ENCODE data around the gene UBE2A. TPM values are rescaled to one million over a fixed set of nuclear protein-coding genes. Genes with fewer than 3 reads are reported as not detected.

The UBE2A gene
- total RNA-seq, 1 experiment from 2014 or later, result 46.6 TPM

DNA sequence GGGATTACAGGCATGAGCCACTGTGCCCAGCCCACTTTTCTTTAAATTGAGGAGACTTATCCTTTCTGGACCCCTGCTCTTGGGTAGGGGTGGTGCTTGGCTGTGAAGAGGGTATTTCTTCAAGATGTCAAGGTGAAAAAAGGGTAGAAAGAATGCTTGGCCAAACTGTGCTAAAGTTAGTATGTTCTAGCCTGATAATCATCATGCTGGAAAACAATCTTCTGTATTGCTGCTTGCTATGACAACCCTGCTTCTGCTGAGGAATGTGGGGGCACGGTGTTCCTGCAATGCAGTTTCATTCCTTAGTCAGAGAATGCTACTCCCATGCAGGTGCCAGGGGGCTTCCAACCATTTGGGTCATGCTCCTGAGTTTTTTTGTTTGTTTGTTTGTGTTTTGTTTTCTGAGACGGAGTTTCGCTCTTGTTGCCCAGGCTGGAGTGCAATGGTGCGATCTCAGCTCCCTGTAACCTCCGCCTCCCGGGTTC is 4.0 kb upstream of the UBE2A start:
- intact Hi-C loops (cut with micrococcal nuclease), result no loop called here
- H3K27ac ChIP-seq (ENCODE audit: low read length), result no peak overlapping the region
- no peak overlapping the region for H3K4me2 ChIP-seq (ENCODE audit: low read length)
- H3K9me2 ChIP-seq (replicated peaks; ENCODE audit: low read length), result no peaks in the 10 kb centered on the region
- no peaks in the 10 kb centered on the region for H3K36me3 ChIP-seq (ENCODE audit: low read depth, low read length)
- H3K79me2 ChIP-seq (ENCODE audit: low read length), result peaks cover 10% of the 10 kb centered on the region
- no TSS peak for BruUV-seq (replicated peaks)
- peaks cover 7% of the 10 kb centered on the region; the same call in 1 of the 2 replicates for H3K4me1 ChIP-seq (ENCODE audit: insufficient read depth, low read length)
- CTCF ChIA-PET, result no interaction called here
- DNase-seq, result no peak
- H2AFZ ChIP-seq (ENCODE audit: low read length), result no peak overlapping the region
- H3K9me3 ChIP-seq (ENCODE audit: low read length), result no peaks in the 10 kb centered on the region
- POLR2A ChIA-PET (ENCODE audit: unreplicated experiment), result no interaction called here
- no peak overlapping the region for H3K4me3 ChIP-seq (ENCODE audit: low read length)
- H4K20me1 ChIP-seq (ENCODE audit: low read length), result no peaks in the 10 kb centered on the region
- TF ChIP-seq EZH2 (IDR thresholded peaks at IDR 0.05; ENCODE audit: low read length, unreplicated experiment), result no peak
- TF ChIP-seq, protein P1, sequence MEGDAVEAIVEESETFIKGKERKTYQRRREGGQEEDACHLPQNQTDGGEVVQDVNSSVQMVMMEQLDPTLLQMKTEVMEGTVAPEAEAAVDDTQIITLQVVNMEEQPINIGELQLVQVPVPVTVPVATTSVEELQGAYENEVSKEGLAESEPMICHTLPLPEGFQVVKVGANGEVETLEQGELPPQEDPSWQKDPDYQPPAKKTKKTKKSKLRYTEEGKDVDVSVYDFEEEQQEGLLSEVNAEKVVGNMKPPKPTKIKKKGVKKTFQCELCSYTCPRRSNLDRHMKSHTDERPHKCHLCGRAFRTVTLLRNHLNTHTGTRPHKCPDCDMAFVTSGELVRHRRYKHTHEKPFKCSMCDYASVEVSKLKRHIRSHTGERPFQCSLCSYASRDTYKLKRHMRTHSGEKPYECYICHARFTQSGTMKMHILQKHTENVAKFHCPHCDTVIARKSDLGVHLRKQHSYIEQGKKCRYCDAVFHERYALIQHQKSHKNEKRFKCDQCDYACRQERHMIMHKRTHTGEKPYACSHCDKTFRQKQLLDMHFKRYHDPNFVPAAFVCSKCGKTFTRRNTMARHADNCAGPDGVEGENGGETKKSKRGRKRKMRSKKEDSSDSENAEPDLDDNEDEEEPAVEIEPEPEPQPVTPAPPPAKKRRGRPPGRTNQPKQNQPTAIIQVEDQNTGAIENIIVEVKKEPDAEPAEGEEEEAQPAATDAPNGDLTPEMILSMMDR (conservative IDR thresholded peaks at IDR 0.05; ENCODE audit: low read depth, low read length), result no peak
- TF ChIP-seq EZH2phosphoT487 (IDR thresholded peaks at IDR 0.05; ENCODE audit: borderline replicate concordance, low read length), result no peak
- no peaks in the 10 kb centered on the region for H3K27me3 ChIP-seq (ENCODE audit: low read length)
- ATAC-seq, result no peak
- H3K9ac ChIP-seq (ENCODE audit: low read length), result no peak overlapping the region
- H3F3A ChIP-seq (ENCODE audit: low read length, unreplicated experiment), result no peaks in the 10 kb centered on the region

DNA sequence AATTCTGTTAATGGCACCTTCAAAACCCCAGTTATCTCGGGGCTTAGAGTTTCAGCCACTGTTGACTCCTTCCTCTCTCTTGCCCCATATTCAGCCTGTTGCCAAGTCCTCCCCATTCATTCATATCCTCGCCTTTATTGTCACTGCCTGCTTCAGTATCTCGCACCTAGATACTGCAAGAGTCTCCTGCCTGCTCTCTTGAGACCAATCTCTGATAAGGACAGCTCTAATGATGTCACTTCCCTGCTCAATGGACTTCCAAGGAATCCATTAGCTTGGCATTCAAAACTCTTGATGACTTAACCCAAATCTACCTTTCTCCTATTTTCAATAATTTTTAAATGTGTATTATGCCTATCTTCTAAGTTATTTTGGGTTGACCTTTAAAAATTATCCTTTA is 1.1 kb upstream of the UBE2A start:
- no peaks in the 10 kb centered on the region for H3K9me3 ChIP-seq (ENCODE audit: low read length)
- H4K20me1 ChIP-seq (ENCODE audit: low read length), result no peaks in the 10 kb centered on the region
- no peaks in the 10 kb centered on the region for H3F3A ChIP-seq (ENCODE audit: low read length, unreplicated experiment)
- ATAC-seq, result no peak
- H3K79me2 ChIP-seq (ENCODE audit: low read length), result peaks cover 24% of the 10 kb centered on the region
- H3K36me3 ChIP-seq (ENCODE audit: low read depth, low read length), result peaks cover 7% of the 10 kb centered on the region; the same call in 1 of the 2 replicates
- peaks cover 19% of the 10 kb centered on the region for H3K4me1 ChIP-seq (ENCODE audit: insufficient read depth, low read length)
- CTCF ChIA-PET, result no interaction called here
- TF ChIP-seq EZH2 (IDR thresholded peaks at IDR 0.05; ENCODE audit: low read length, unreplicated experiment) (no peak), EZH2phosphoT487 (IDR thresholded peaks at IDR 0.05; ENCODE audit: borderline replicate concordance, low read length) (no peak)
- TF ChIP-seq, protein P1 (conservative IDR thresholded peaks at IDR 0.05; ENCODE audit: low read depth, low read length), result no peak
- peak overlapping the region; percentile 71; the same call in 1 of the 2 replicates for H3K27ac ChIP-seq (ENCODE audit: low read length)
- peak overlapping the region; percentile 92 for H3K4me3 ChIP-seq (ENCODE audit: low read length)
- peak overlapping the region; percentile 89 for H3K9ac ChIP-seq (ENCODE audit: low read length)
- BruUV-seq (replicated peaks), result no TSS peak
- peak overlapping the region; percentile 93 for H3K4me2 ChIP-seq (ENCODE audit: low read length)
- H3K27me3 ChIP-seq (ENCODE audit: low read length), result no peaks in the 10 kb centered on the region
- POLR2A ChIA-PET (ENCODE audit: unreplicated experiment), result no interaction called here
- no peak for DNase-seq
- peak overlapping the region; percentile 99 for H2AFZ ChIP-seq (ENCODE audit: low read length)
- H3K9me2 ChIP-seq (replicated peaks; ENCODE audit: low read length), result no peaks in the 10 kb centered on the region
- intact Hi-C loops (cut with micrococcal nuclease), result no loop called here

DNA sequence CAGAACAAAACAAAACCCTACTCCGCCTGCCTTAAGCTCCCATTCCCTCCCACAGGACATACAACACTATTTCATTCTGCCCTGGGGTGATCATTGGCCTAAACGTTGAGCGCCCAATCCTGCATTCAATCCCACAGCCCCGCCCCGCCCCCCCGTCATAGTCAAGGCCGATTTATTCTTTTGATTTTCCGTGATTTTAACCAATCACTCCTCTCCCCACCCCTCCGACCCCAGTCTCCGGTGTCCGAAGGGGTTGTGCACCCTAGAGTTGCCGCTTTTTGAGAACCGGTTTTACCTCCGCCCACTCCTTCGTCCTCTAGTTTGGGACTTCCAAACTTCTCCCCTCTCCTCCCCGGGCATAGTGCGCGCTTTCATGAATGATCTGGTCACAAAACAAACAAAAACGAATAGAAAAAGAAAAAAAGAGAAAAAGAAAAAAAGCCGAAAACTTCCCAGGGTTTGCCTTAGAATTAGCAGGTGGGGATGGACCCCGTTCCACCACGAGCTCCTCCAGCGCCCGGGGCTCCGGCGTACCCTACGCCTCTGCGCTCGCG is 446 bp upstream of the UBE2A start:
- H3K9me2 ChIP-seq (replicated peaks; ENCODE audit: low read length), result no peaks in the 10 kb centered on the region
- H3K27me3 ChIP-seq (ENCODE audit: low read length), result no peaks in the 10 kb centered on the region
- no TSS peak for BruUV-seq (replicated peaks)
- DNase-seq (peak; percentile 51), ATAC-seq (peak; percentile 47)
- peak overlapping the region; percentile 99 for H2AFZ ChIP-seq (ENCODE audit: low read length)
- H3K36me3 ChIP-seq (ENCODE audit: low read depth, low read length), result peaks cover 7% of the 10 kb centered on the region
- peak overlapping the region; percentile 92 for H3K4me3 ChIP-seq (ENCODE audit: low read length)
- H4K20me1 ChIP-seq (ENCODE audit: low read length), result no peaks in the 10 kb centered on the region
- ChIA-PET CTCF (interaction anchor here (0.5 to 0.6 kb wide), 2 partner anchors 56 to 279 kb away, joined by 3 to 5 read pairs; partner anchors contain the start of gene UPF3B), POLR2A (ENCODE audit: unreplicated experiment) (interaction anchor here (0.6 kb wide), 1 partner anchor 9 kb away, joined by 3 read pairs; no protein-coding TSS in a partner anchor)
- H3K79me2 ChIP-seq (ENCODE audit: low read length), result peaks cover 24% of the 10 kb centered on the region
- peak overlapping the region; percentile 93 for H3K4me2 ChIP-seq (ENCODE audit: low read length)
- no peaks in the 10 kb centered on the region for H3F3A ChIP-seq (ENCODE audit: low read length, unreplicated experiment)
- peak overlapping the region; percentile 71 for H3K27ac ChIP-seq (ENCODE audit: low read length)
- no peak for TF ChIP-seq EZH2phosphoT487 (IDR thresholded peaks at IDR 0.05; ENCODE audit: borderline replicate concordance, low read length)
- no peaks in the 10 kb centered on the region for H3K9me3 ChIP-seq (ENCODE audit: low read length)
- peak overlapping the region; percentile 89 for H3K9ac ChIP-seq (ENCODE audit: low read length)
- intact Hi-C loops (cut with micrococcal nuclease), result loop anchor here (1.0 to 2.0 kb wide), 2 partner anchors 9 to 57 kb away; partner anchors contain the start of gene STEEP1
- H3K4me1 ChIP-seq (ENCODE audit: insufficient read depth, low read length), result peaks cover 19% of the 10 kb centered on the region
